ENCODE data around the gene CXCR1.
"Not testable (repeated sequence)": the region's sequence is repeated elsewhere in the genome, so short reads cannot be mapped to it uniquely, and the experiment has no call there.

CXCR1 gene

DNA sequence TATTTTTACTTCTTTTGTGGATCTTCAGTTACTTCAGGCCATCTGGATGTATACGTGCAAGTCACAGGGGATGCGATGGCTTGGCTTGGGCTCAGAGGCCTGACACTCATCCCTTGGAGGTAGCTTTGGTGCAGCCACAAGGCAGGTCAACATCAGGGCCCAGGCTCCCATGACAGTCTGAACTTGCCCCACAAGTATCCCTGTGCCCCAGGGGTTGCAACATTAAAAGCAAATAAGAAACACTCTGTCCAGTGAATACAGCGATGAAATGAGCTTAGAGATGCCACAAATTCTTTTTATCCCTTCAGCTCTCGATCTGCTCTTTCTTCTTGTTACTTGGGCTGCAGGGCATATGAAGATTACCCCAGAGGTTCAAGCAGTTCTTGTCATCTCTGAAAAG is 13.0 kb upstream of the CXCR1 start:
- TF ChIP-seq, protein P1, sequence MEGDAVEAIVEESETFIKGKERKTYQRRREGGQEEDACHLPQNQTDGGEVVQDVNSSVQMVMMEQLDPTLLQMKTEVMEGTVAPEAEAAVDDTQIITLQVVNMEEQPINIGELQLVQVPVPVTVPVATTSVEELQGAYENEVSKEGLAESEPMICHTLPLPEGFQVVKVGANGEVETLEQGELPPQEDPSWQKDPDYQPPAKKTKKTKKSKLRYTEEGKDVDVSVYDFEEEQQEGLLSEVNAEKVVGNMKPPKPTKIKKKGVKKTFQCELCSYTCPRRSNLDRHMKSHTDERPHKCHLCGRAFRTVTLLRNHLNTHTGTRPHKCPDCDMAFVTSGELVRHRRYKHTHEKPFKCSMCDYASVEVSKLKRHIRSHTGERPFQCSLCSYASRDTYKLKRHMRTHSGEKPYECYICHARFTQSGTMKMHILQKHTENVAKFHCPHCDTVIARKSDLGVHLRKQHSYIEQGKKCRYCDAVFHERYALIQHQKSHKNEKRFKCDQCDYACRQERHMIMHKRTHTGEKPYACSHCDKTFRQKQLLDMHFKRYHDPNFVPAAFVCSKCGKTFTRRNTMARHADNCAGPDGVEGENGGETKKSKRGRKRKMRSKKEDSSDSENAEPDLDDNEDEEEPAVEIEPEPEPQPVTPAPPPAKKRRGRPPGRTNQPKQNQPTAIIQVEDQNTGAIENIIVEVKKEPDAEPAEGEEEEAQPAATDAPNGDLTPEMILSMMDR (conservative IDR thresholded peaks at IDR 0.05), result no peak
- TF ChIP-seq ZFX (IDR thresholded peaks at IDR 0.05), result no peak
- no peak overlapping the region for H3K27ac ChIP-seq

DNA sequence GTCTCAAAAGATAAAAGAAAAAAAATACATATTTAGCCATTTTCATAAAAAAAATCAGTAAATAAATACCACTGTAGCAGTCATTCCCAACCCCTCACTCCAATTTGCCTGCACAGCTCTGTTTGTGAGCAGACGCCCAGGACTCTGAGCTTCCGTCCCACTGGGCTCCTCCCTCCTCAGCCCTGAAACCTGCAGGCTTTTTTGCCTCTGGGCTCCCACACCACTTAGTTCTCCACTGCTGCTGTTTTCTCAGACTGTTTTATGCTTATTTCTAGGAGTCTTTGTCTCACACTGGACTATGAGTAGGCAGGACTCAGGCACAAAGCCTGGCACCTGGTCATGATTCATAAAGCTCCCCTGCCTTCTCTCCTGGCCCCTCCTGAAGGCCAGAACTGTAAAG is 6.1 kb upstream of the CXCR1 start:
- TF ChIP-seq ZFX (IDR thresholded peaks at IDR 0.05), result no peak
- TF ChIP-seq, protein P1 (conservative IDR thresholded peaks at IDR 0.05), result no peak
- no peak overlapping the region for H3K27ac ChIP-seq

DNA sequence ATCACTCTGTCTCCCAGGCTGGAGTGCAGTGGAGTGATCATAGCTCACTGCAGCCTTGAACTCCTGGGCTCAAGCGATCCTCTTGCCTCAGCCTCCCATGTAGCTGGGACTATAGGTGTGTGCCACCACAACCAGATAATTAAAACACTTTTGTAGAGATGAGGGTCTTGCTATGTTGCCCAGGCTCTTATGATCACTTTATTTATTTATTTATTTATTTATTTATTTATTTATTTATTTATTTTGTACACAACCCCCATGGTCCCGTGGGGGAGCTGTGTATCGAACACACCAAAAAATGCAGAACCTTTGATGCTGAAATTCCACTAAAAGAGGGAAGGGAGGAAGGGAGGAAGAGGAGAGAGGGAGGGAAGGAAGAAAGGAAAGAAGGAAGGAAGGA is 5.0 kb upstream of the CXCR1 start:
- H3K27ac ChIP-seq, result not testable (repeated sequence)

DNA sequence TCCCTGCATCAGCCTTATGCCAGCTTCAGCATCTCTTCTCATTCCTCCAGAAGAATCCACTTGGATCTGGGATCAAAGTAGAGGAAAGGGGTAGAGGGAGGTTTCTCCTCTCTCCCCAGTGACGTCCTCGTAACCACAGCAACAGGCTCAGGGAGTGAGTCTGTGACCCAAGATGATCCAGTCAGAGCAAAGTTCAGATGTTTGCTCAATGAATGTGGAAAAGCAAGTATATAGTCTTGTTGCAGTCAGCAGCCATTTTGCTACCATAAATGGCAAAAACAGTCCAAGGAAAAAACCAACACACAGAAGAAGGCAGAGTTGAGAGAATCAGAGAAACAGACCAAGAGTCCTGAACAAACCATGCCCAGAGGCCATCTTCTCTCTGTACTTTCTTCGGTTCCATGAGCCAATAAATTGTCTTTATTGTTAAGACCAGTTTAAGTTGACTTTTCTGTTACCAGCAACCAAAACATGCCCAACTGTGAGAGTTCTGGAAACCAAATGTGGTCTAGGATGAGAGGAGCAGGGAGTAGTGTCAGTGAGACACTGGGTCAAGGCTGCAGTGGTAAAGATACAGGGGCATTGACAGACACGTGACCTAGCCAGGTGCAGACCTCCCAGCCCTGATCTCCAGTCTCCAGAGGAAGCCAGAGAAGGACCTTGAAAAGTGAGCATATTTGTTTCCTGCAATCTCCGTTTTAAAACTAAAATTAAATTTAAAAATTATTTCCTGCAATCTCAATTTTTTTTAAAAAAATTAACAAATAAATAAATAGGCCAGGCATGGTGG is 3.2 kb upstream of the CXCR1 start:
- H3K27ac ChIP-seq, result no peak overlapping the region
- TF ChIP-seq ZFX (IDR thresholded peaks at IDR 0.05), result no peak
- TF ChIP-seq, protein P1 (conservative IDR thresholded peaks at IDR 0.05), result no peak

DNA sequence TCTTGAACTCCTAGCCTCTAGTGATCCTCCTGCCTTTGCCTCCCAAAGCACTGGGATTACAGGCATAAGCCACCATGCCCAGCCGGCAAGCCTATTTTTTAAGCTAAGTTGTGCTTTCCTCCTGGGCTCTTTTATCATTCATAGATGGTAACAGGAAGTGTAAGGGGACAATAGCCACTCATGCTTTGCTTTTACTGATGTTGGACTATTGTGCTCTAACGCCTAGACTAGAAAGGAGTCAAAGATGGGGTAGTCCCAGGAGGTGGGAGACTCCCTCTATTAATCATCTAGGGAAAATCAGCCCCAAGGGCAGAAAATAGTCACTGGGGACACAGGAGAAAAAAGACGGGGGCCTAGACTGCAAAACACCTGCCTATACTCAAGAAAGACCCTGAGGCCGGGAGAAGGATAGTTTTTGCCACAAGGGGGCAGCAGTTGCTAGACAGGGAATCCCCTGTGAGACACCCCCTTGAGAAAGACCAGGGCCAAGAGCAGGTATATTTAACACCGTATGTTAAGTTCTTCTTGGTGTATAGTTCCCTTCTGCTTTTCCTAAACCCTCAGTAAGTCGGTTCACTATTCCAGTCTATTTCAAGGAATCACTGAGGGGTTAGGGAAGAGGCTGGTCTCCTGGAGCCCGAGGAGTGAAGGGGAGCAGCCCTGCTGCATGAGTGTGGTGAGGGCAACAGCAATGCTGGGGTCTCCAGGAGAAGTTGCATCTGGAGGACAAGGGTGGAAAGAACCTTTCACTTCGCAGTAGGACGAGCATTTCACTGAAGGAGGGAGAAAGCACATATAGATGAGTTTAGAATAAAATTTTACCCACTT is 2.1 kb upstream of the CXCR1 start:
- no peak overlapping the region for H3K27ac ChIP-seq
- TF ChIP-seq ZFX (IDR thresholded peaks at IDR 0.05), result no peak
- TF ChIP-seq, protein P1 (conservative IDR thresholded peaks at IDR 0.05), result peak; percentile 82

DNA sequence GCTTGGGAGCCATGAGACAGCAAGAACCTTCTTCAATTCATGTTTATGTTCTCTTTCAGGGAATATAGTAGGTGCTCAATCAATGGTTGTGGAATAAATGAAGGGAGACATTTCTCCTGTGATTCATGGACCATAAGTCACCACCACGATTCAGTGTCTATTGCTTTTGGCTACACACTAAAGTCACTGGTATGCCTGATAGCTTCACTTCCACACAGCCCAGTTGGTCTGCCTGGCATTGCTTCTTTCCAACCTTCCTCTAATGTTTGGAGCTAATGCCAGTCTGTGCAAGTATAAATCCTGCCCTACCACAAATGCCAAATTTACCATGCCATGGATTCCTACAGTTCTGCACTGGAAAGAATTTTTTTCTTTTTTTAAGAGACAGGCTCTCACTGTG is 1.3 kb upstream of the CXCR1 start:
- TF ChIP-seq, protein P1 (conservative IDR thresholded peaks at IDR 0.05), result no peak
- TF ChIP-seq ZFX (IDR thresholded peaks at IDR 0.05), result no peak
- H3K27ac ChIP-seq, result no peak overlapping the region

DNA sequence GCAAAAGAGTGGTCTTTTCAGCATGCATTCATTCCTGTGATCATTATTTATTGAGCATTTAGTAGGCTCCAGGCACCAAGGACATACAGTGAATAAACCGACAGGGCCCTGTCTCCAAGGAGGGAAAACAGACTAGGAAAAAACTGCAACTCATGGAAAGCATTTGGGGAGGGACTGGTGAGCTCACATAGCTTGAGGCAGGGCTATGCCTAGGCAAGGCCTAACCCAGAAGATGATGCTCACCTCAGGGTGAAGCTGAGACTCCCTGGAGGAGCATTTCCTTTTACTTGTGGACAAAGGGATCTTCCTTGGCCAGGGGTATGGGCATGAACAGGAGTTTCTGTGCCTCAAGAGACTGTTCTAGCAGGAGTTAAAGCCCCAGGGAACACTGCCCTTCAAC is 3.9 kb downstream of the CXCR1 start:
- TF ChIP-seq ZFX (IDR thresholded peaks at IDR 0.05), result no peak
- TF ChIP-seq, protein P1 (conservative IDR thresholded peaks at IDR 0.05), result no peak
- H3K27ac ChIP-seq, result no peak overlapping the region

Data from C4-2B (cell line).